Lower lobe of right lung (tissue), 2 donors: ENCODE results near the gene CDK12. TPM values are rescaled to one million over a fixed set of nuclear protein-coding genes. Genes with fewer than 3 reads are reported as not detected.
"Not testable (repeated sequence)": the region's sequence is repeated elsewhere in the genome, so short reads cannot be mapped to it uniquely, and the experiment has no call there.

Experiments
- ATAC-seq, 2 donors: fragments of 200-7000 bp; cut with Tn5 transposase; one replicate each; pipeline ENCODE4 v1.9.1; 2020 to 2022; ENCODE audit warnings: mild to moderate bottlenecking in 2 of 2, moderate library complexity in 2 of 2
- DNase-seq: peaks from one replicate; pipeline ENCODE4 v3.0.0-alpha.2; 2020
- H3K27ac ChIP-seq: fragments of 200-600 bp; one replicate; pipeline ENCODE4 v1.8.0; 2022
- H3K27me3 ChIP-seq: fragments of 200-600 bp; one replicate; pipeline ENCODE4 v1.8.0; 2022; ENCODE audit warnings: low read depth
- H3K36me3 ChIP-seq: fragments of 200-600 bp; one replicate; pipeline ENCODE4 v1.8.0; 2022; ENCODE audit warnings: mild to moderate bottlenecking
- H3K4me1 ChIP-seq: fragments of 200-600 bp; one replicate; pipeline ENCODE4 v1.8.0; 2022
- H3K4me3 ChIP-seq: fragments of 200-600 bp; one replicate; pipeline ENCODE4 v1.8.0; 2022; ENCODE audit warnings: mild to moderate bottlenecking
- H3K9me3 ChIP-seq: fragments of 200-600 bp; one replicate; pipeline ENCODE4 v1.8.0; 2022
- intact Hi-C: fragments of 100-400 bp; cut with DNase I; formaldehyde crosslinking; loops from one replicate; pipeline ENCODE4 v1.11.0; 2022
- total RNA-seq: library from RNA; stranded (reverse); fragmentation: NEBNext Ultra II Directional; extraction: Animal tissue kit (Norgen Biotek cat#: 25700); gene quantifications from one replicate; pipeline ENCODE4 v1.2.1, GENCODE V29; 2021
- TF ChIP-seq, protein P1 (sequence below): fragments of 200-600 bp; IDR thresholded peaks from one replicate; pipeline ENCODE4 v1.8.0; 2022; ENCODE audit warnings: antibody characterized with exemption, mild to moderate bottlenecking
- donor health status: DM: no; HTN: yes; CAD: no; lungs with severe emphysema.

Gene CDK12
- total RNA-seq, 1 donor from 2014 or later = 53.7 TPM

DNA sequence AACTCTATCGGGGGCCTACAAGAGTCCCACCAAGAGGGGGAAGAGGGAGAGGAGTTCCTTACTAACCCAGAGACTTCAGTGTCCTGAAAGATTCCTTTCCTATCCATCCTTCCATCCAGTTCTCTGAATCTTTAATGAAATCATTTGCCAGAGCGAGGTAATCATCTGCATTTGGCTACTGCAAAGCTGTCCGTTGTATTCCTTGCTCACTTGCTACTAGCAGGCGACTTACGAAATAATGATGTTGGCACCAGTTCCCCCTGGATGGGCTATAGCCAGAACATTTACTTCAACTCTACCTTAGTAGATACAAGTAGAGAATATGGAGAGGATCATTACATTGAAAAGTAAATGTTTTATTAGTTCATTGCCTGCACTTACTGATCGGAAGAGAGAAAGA is 70.0 kb downstream of the CDK12 start:
- peak overlapping the region; percentile 10 for H3K27ac ChIP-seq
- peaks cover 57% of the 10 kb centered on the region for H3K4me1 ChIP-seq
- no peaks in the 10 kb centered on the region for H3K9me3 ChIP-seq
- peaks cover 51% of the 10 kb centered on the region for H3K36me3 ChIP-seq
- intact Hi-C loops = no loop called here
- H3K27me3 ChIP-seq = no peaks in the 10 kb centered on the region
- TF ChIP-seq, protein P1, sequence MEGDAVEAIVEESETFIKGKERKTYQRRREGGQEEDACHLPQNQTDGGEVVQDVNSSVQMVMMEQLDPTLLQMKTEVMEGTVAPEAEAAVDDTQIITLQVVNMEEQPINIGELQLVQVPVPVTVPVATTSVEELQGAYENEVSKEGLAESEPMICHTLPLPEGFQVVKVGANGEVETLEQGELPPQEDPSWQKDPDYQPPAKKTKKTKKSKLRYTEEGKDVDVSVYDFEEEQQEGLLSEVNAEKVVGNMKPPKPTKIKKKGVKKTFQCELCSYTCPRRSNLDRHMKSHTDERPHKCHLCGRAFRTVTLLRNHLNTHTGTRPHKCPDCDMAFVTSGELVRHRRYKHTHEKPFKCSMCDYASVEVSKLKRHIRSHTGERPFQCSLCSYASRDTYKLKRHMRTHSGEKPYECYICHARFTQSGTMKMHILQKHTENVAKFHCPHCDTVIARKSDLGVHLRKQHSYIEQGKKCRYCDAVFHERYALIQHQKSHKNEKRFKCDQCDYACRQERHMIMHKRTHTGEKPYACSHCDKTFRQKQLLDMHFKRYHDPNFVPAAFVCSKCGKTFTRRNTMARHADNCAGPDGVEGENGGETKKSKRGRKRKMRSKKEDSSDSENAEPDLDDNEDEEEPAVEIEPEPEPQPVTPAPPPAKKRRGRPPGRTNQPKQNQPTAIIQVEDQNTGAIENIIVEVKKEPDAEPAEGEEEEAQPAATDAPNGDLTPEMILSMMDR = no peak
- no peak for ATAC-seq
- no peak for DNase-seq
- no peak overlapping the region for H3K4me3 ChIP-seq

DNA sequence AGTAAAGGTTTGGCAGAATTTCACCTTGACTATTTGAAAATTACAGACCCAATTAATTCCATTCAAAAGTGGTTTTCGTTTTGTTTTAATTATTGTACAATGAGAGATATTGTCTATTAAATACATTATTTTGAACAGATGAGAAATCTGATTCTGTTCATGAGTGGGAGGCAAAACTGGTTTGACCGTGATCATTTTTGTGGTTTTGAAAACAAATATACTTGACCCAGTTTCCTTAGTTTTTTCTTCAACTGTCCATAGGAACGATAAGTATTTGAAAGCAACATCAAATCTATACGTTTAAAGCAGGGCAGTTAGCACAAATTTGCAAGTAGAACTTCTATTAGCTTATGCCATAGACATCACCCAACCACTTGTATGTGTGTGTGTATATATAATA is 72.6 kb downstream of the CDK12 start:
- H3K36me3 ChIP-seq = peaks cover 26% of the 10 kb centered on the region
- H3K27me3 ChIP-seq = no peaks in the 10 kb centered on the region
- H3K4me1 ChIP-seq = peaks cover 68% of the 10 kb centered on the region
- DNase-seq = no peak
- no peak overlapping the region for H3K27ac ChIP-seq
- intact Hi-C loops = no loop called here
- TF ChIP-seq, protein P1 = no peak
- H3K9me3 ChIP-seq = no peaks in the 10 kb centered on the region
- ATAC-seq = peak in 1 of 2 donors; percentile 77
- no peak overlapping the region for H3K4me3 ChIP-seq

DNA sequence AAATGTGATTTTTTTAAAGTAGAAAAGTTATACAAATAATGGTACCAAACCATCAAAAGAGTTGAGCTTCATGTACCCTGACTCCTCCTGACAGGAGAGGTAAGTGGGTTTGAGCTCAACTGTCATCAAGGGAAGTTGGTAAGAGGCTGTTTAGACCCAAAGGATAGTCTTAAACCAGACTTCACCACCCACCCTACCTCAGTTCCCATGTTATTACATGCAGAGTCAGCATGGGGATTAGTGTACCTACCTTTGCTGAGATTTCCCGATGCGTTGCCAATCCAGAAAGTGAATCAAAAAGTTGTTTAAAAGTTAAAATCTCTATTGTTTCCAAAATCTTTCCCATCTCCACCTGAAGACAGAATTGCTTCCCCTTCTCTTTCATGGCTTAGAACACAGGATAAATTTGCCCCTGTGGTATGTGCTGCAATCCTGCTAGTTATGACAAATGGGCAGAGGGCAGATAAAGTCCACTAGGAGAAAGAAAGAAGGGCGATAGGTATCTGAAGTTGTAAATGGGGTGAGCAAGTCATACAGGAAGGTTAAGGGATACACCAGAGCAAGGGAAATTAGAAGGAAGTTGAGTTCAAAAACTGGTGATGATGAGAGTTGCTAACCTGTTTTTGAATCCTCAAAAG is 73.6 kb downstream of the CDK12 start:
- TF ChIP-seq, protein P1 = no peak
- Histone ChIP-seq H3K4me1 (peaks cover 78% of the 10 kb centered on the region), H3K36me3 (peaks cover 19% of the 10 kb centered on the region), H3K27ac (no peak overlapping the region), H3K27me3 (no peaks in the 10 kb centered on the region), H3K9me3 (no peaks in the 10 kb centered on the region), H3K4me3 (no peak overlapping the region)
- intact Hi-C loops = no loop called here
- DNase-seq (no peak), ATAC-seq (no peak)

DNA sequence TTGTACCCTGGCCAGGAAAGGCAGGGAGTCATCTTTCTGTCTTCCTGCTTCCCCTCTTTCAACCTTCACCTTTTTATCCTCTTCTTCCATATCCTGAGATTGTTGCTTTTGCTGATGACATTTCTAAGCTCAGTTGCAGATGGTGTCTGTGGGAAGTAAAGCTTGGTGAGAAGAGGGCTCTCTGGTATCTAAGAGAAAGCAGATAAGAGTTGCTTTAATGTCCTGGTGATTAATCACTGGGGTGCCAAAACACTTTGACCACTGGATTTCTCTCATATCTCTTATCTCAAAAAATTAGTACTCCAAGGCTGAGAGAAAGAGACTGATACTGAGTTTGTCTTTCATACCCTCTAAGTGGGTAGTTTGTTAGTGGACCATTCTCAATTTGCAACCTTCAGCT is 75.2 kb downstream of the CDK12 start:
- Histone ChIP-seq H3K27ac (no peak overlapping the region), H3K4me1 (peaks cover 71% of the 10 kb centered on the region), H3K4me3 (no peak overlapping the region), H3K9me3 (no peaks in the 10 kb centered on the region), H3K36me3 (peaks cover 3% of the 10 kb centered on the region), H3K27me3 (no peaks in the 10 kb centered on the region)
- ATAC-seq (no peak), DNase-seq (no peak)
- TF ChIP-seq, protein P1 = no peak
- intact Hi-C loops = no loop called here

DNA sequence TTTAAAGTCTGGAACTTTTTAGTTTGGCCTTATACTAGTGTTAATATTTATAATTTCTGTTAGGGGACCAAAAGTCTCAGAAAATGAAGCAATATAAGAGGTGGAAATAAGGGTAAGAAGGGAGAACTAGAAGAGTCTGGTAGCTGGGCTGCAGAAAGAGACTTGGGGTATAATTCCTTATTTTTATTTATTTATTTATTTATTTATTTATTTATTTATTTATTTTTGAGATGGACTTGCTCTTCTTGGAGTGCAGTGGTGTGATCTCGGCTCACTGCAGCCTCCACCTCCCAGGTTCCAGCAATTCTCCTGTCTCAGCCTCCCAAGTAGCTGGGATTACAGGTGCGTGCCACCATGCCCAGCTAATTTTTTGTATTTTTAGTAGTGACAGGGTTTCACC is 76.1 kb downstream of the CDK12 start:
- H3K4me3 ChIP-seq, intact Hi-C loops, ATAC-seq, H3K27ac ChIP-seq, H3K9me3 ChIP-seq, DNase-seq, H3K27me3 ChIP-seq, H3K36me3 ChIP-seq: not testable (repeated sequence)
- H3K4me1 ChIP-seq = peaks cover 62% of the 10 kb centered on the region

DNA sequence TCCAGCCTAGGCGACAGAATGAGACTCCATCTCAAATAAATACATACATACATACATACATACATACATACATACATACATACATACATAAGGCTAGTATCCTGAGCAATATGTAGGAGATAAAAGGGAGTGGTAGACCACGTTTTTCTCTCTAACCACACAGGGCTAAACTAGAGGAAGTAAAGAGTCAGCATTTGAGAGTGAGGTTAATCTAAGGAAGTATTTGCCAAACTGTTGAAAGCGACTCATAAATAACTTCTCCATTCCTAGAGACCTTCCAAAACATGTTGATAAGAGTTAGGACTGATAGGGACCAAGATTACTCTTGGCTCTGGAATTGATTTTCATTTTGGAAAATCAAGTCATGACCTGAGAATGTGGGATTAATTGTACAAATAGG is 77.6 kb downstream of the CDK12 start:
- intact Hi-C loops = no loop called here
- DNase-seq (no peak), ATAC-seq (peak; percentile 52 to 66)
- Histone ChIP-seq H3K9me3 (no peaks in the 10 kb centered on the region), H3K27ac (no peak overlapping the region), H3K27me3 (no peaks in the 10 kb centered on the region), H3K4me3 (no peak overlapping the region), H3K36me3 (no peaks in the 10 kb centered on the region), H3K4me1 (peaks cover 52% of the 10 kb centered on the region)
- TF ChIP-seq, protein P1 = no peak
